ENCODE results near the gene STARD5.
A peak's percentile ranks its signal among the peaks of the same experiment; 100 is the strongest.

Gene STARD5

GRCh38 chr15:81310480-81310879 is 13.5 kb downstream of the STARD5 start:
- TF ChIP-seq CTCF (conservative IDR thresholded peaks at IDR 0.05) (no peak), ZFX (IDR thresholded peaks at IDR 0.05) (no peak)
- H3K27ac ChIP-seq, result no peak overlapping the region

- H3K27ac ChIP-seq, result no peak overlapping the region
- TF ChIP-seq ZFX (IDR thresholded peaks at IDR 0.05) (no peak), CTCF (conservative IDR thresholded peaks at IDR 0.05) (no peak)
Measured at GRCh38 chr15:81309647-81310450, 14.1 kb downstream of the STARD5 start.

- no peak for TF ChIP-seq ZFX (IDR thresholded peaks at IDR 0.05)
- TF ChIP-seq CTCF (conservative IDR thresholded peaks at IDR 0.05), result no peak
- no peak overlapping the region for H3K27ac ChIP-seq
Measured at GRCh38 chr15:81308260-81308659, 15.7 kb downstream of the STARD5 start.

- peak overlapping the region; percentile 54 for H3K27ac ChIP-seq
- no peak for TF ChIP-seq CTCF (conservative IDR thresholded peaks at IDR 0.05)
- no peak for TF ChIP-seq ZFX (IDR thresholded peaks at IDR 0.05)
Measured at GRCh38 chr15:81304226-81304625, 19.7 kb downstream of the STARD5 start.

GRCh38 chr15:81303244-81304225 is 20.4 kb downstream of the STARD5 start:
- peak overlapping the region; percentile 54 for H3K27ac ChIP-seq

GRCh38 chr15:81302701-81303109 is 21.2 kb downstream of the STARD5 start:
- TF ChIP-seq ZFX (IDR thresholded peaks at IDR 0.05) (no peak), CTCF (conservative IDR thresholded peaks at IDR 0.05) (no peak)
- H3K27ac ChIP-seq, result no peak overlapping the region; the same call in 1 of the 2 replicates

More at GRCh38 chr15:81303244-81304225, 20.4 kb downstream of the STARD5 start:
- TF ChIP-seq ZFX (IDR thresholded peaks at IDR 0.05), result no peak
- no peak for TF ChIP-seq CTCF (conservative IDR thresholded peaks at IDR 0.05)

Measured in C4-2B (cell line).